MM.1S (cell line): ENCODE results near the gene PDS5B.

ENCODE experiments used
- DNase-seq: peaks from one replicate; pipeline ENCODE4 v3.0.0-alpha.2; 2015
- H2AFZ ChIP-seq: fragments of 300-600 bp; sonication (generic); 2 replicates; pipeline ENCODE4 v1.6.0; 2016; ENCODE audit warnings: antibody characterized with exemption, low read length
- H3F3A ChIP-seq: fragments of 300-600 bp; sonication (generic); 2 replicates; pipeline ENCODE4 v1.6.1; 2016; ENCODE audit warnings: mild to moderate bottlenecking, antibody characterized with exemption, low read length, moderate library complexity, mixed read lengths; ENCODE audit not compliant: insufficient read depth
- H3K27ac ChIP-seq: fragments of 300-600 bp; sonication (generic); 2 replicates; pipeline ENCODE4 v1.5.1; 2016; ENCODE audit warnings: mild to moderate bottlenecking, low read length
- H3K27me3 ChIP-seq: fragments of 300-600 bp; sonication (generic); replicated peaks from 2 replicates; pipeline ENCODE4 v1.6.0; 2016; ENCODE audit warnings: low read length; ENCODE audit not compliant: insufficient read depth
- H3K36me3 ChIP-seq: fragments of 300-600 bp; sonication (generic); replicated peaks from 2 replicates; pipeline ENCODE4 v1.6.1; 2016; ENCODE audit warnings: mild to moderate bottlenecking, low read length, mixed read lengths; ENCODE audit not compliant: insufficient read depth
- H3K4me1 ChIP-seq: fragments of 300-600 bp; sonication (generic); 2 replicates; pipeline ENCODE4 v1.6.1; 2016; ENCODE audit warnings: low read length, mixed read lengths
- H3K4me2 ChIP-seq: fragments of 300-600 bp; sonication (generic); 2 replicates; pipeline ENCODE4 v1.6.0; 2016; ENCODE audit warnings: low read depth, low read length
- H3K4me3 ChIP-seq: fragments of 300-600 bp; sonication (generic); 2 replicates; pipeline ENCODE4 v1.5.1; 2016; ENCODE audit warnings: low read length, mixed read lengths
- H3K79me2 ChIP-seq: fragments of 300-600 bp; sonication (generic); 2 replicates; pipeline ENCODE4 v1.6.1; 2016; ENCODE audit warnings: mixed run types, low read length, mixed read lengths
- H3K9ac ChIP-seq: fragments of 300-600 bp; sonication (generic); 2 replicates; pipeline ENCODE4 v1.6.1; 2016; ENCODE audit warnings: low read length, mixed read lengths
- H3K9me2 ChIP-seq: fragments of 300-600 bp; sonication (generic); replicated peaks from 2 replicates; pipeline ENCODE4 v1.6.1; 2016; ENCODE audit warnings: mild to moderate bottlenecking, low read length, mixed read lengths; ENCODE audit not compliant: insufficient read depth
- H3K9me3 ChIP-seq: fragments of 300-600 bp; sonication (generic); replicated peaks from 2 replicates; pipeline ENCODE4 v1.6.1; 2016; ENCODE audit warnings: mild to moderate bottlenecking, low read length, mixed read lengths; ENCODE audit not compliant: insufficient read depth
- H4K20me1 ChIP-seq: fragments of 300-600 bp; sonication (generic); 2 replicates; pipeline ENCODE4 v1.6.1; 2016; ENCODE audit warnings: mild to moderate bottlenecking, low read length, moderate library complexity, mixed read lengths; ENCODE audit not compliant: insufficient read depth
- EZH2 ChIP-seq: fragments of 300-600 bp; sonication (generic); optimal IDR thresholded peaks from 2 replicates; pipeline ENCODE3; 2017; ENCODE audit warnings: low read depth, mild to moderate bottlenecking, antibody characterized with exemption, low read length, mixed read lengths
- EZH2phosphoT487 ChIP-seq: fragments of 300-600 bp; sonication (generic); IDR thresholded peaks from 2 replicates; pipeline ENCODE4 v1.6.1; 2018; ENCODE audit warnings: antibody characterized with exemption, low read length
- TF ChIP-seq, protein P1 (sequence below): fragments of 300-600 bp; sonication (generic); IDR thresholded peaks from 2 replicates; pipeline ENCODE4 v1.5.1; 2016; ENCODE audit warnings: antibody characterized with exemption, low read length, mixed read lengths

Gene PDS5B

DNA sequence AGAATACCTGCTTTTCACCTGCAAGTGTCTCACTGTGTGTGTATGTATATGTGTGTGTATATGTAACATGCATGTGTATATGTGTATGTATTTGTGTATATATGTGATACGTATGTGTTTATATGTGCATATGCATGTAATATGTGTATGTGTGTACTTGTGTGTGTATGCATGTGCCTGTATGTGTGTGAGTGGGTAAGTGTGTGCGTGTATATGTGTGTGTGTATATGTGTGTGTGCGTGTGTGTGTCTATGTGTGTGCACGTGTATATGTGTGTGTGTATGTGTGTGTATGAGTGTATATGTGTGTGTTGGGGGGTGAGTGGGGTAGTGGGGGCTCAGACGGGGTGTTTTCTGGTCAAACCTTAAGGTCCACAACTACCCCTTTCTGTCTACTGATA lies 237.3 kb downstream of the PDS5B start:
- H3K27ac ChIP-seq = no peak overlapping the region
- no peaks in the 10 kb centered on the region for H3K79me2 ChIP-seq
- no peaks in the 10 kb centered on the region for H3K9me3 ChIP-seq
- no peaks in the 10 kb centered on the region for H4K20me1 ChIP-seq
- H3K36me3 ChIP-seq = no peaks in the 10 kb centered on the region
- no peak overlapping the region for H3K4me3 ChIP-seq
- H3K27me3 ChIP-seq = no peaks in the 10 kb centered on the region
- H3K4me2 ChIP-seq = no peak overlapping the region
- H3F3A ChIP-seq = no peaks in the 10 kb centered on the region
- H3K9me2 ChIP-seq = no peaks in the 10 kb centered on the region
- no peak for DNase-seq
- H3K9ac ChIP-seq = no peak overlapping the region
- no peak overlapping the region for H2AFZ ChIP-seq
- H3K4me1 ChIP-seq = no peaks in the 10 kb centered on the region
- TF ChIP-seq, protein P1, sequence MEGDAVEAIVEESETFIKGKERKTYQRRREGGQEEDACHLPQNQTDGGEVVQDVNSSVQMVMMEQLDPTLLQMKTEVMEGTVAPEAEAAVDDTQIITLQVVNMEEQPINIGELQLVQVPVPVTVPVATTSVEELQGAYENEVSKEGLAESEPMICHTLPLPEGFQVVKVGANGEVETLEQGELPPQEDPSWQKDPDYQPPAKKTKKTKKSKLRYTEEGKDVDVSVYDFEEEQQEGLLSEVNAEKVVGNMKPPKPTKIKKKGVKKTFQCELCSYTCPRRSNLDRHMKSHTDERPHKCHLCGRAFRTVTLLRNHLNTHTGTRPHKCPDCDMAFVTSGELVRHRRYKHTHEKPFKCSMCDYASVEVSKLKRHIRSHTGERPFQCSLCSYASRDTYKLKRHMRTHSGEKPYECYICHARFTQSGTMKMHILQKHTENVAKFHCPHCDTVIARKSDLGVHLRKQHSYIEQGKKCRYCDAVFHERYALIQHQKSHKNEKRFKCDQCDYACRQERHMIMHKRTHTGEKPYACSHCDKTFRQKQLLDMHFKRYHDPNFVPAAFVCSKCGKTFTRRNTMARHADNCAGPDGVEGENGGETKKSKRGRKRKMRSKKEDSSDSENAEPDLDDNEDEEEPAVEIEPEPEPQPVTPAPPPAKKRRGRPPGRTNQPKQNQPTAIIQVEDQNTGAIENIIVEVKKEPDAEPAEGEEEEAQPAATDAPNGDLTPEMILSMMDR = no peak
- TF ChIP-seq EZH2 = no peak
- TF ChIP-seq EZH2phosphoT487 = no peak

DNA sequence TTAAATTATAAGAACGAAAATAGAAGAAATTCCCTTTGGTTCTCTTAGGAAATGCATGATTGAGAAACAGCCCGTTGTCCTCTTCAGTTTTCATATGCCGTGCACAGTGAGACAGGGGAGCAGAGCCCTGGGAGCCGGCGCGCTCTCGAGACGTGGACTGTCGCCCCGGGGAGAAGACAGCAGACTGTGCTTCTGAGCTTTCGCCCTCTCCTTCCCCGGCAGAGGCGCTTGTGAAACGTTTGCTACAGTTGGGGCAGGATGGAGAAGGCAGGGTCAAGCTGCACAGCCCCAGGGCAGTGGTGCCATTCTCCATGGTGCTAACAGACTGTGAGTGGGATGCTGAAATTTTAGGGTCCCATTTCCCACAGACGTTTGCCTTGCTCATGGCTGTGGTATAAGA lies 237.8 kb downstream of the PDS5B start:
- Histone ChIP-seq H3K9me3 (no peaks in the 10 kb centered on the region), H3K36me3 (no peaks in the 10 kb centered on the region), H3K4me3 (no peak overlapping the region), H3K79me2 (no peaks in the 10 kb centered on the region), H3K9me2 (no peaks in the 10 kb centered on the region), H2AFZ (no peak overlapping the region), H3K9ac (no peak overlapping the region), H3K4me2 (no peak overlapping the region), H3K27ac (no peak overlapping the region), H3F3A (no peaks in the 10 kb centered on the region), H3K4me1 (no peaks in the 10 kb centered on the region), H4K20me1 (no peaks in the 10 kb centered on the region), H3K27me3 (no peaks in the 10 kb centered on the region)
- DNase-seq = no peak
- TF ChIP-seq EZH2phosphoT487 = no peak
- TF ChIP-seq, protein P1 = no peak
- no peak for TF ChIP-seq EZH2

DNA sequence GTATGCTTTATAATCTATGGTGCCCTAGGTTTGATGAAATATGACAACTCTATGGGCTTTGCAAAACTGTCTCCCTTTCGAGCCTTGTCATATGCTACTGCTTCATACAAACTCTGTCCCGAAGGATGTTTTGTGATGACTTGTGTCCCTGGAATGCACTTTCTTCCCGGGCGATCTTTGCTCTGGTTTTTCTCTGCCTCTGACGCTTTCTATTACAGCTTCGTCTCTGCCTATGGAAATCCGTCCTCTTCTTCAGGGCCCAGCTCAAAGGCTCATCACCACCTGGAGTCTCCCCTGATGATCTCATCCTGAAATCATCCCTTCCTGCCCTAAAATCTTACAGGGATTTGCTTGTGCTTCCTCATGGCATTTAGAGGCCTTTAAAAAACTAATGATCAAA lies 238.4 kb downstream of the PDS5B start:
- Histone ChIP-seq H3K9ac (no peak overlapping the region), H3K4me2 (no peak overlapping the region), H3K27ac (no peak overlapping the region)

More for the DNA sequence above, 238.4 kb downstream of the PDS5B start:
- Histone ChIP-seq H3K79me2 (no peaks in the 10 kb centered on the region), H3K9me3 (no peaks in the 10 kb centered on the region), H3K4me1 (0 out of 2 replicates have a peak, but pooled peaks cover under 1% of the 10 kb centered on the region), H3K27me3 (no peaks in the 10 kb centered on the region), H3K36me3 (no peaks in the 10 kb centered on the region), H4K20me1 (no peaks in the 10 kb centered on the region), H2AFZ (no peak overlapping the region), H3K9me2 (no peaks in the 10 kb centered on the region), H3K4me3 (no peak overlapping the region), H3F3A (no peaks in the 10 kb centered on the region)
- TF ChIP-seq, protein P1 = no peak
- no peak for TF ChIP-seq EZH2
- DNase-seq = no peak
